Breast epithelium (tissue), 4 donors: ENCODE data around the gene TDG. TPM values are rescaled to one million over a fixed set of nuclear protein-coding genes. Genes with fewer than 3 reads are reported as not detected.

Experiments used
- DNase-seq, 2 donors: peaks; one replicate each; pipeline ENCODE4 v3.0.0-alpha.2; 2019; ENCODE audit warnings: low spot score in 2 of 2
- H3K27ac ChIP-seq, 2 donors: fragments of 200-600 bp; sonication (generic) in 1 of 2; one replicate each; pipeline ENCODE4 v1.5.1; 2016 to 2019; ENCODE audit warnings: mild to moderate bottlenecking in 1 of 2
- H3K27me3 ChIP-seq, 2 donors: fragments of 200-600 bp; sonication (generic) in 1 of 2; one replicate each; pipeline versions ENCODE4 v1.5.1 to v1.6.0; 2017 to 2019; ENCODE audit warnings: control low read depth in 1 of 2, mild to moderate bottlenecking in 1 of 2
- H3K36me3 ChIP-seq: fragments of 200-600 bp; one replicate; pipeline ENCODE4 v1.5.1; 2019
- H3K4me1 ChIP-seq, 2 donors: fragments of 200-600 bp; sonication (generic); one replicate each; pipeline ENCODE4 v1.5.1; 2016 to 2019; ENCODE audit warnings: control low read depth in 1 of 2
- H3K4me3 ChIP-seq, 3 donors: fragments of 200-600 bp; sonication (generic); 1 replicate in 2 of 3; 2 replicates in 1 of 3; pipeline ENCODE4 v1.5.1; 2016 to 2019; ENCODE audit warnings: mild to moderate bottlenecking in 3 of 3, moderate library complexity in 2 of 3
- H3K9me3 ChIP-seq, 2 donors: fragments of 200-600 bp; sonication (generic) in 1 of 2; one replicate each; pipeline ENCODE4 v1.5.1; 2016 to 2019; ENCODE audit warnings: control low read depth in 1 of 2
- CTCF ChIP-seq, 3 donors: fragments of 450-650 bp; IDR thresholded peaks; one replicate each; pipeline ENCODE4 v1.5.1; 2016 to 2017; ENCODE audit warnings: antibody characterized with exemption in 3 of 3, mild to moderate bottlenecking in 3 of 3, moderate library complexity in 3 of 3
- POLR2A ChIP-seq: fragments of 450-650 bp; IDR thresholded peaks from one replicate; pipeline ENCODE4 v1.6.1; 2016; ENCODE audit warnings: antibody characterized with exemption, mild to moderate bottlenecking, moderate library complexity
- POLR2AphosphoS5 ChIP-seq, 3 donors: sonication (generic); formaldehyde crosslinking; IDR thresholded peaks; one replicate each; pipeline ENCODE4 v1.6.1; 2017; ENCODE audit warnings: antibody characterized with exemption in 3 of 3
- intact Hi-C: fragments of 100-400 bp; cut with DNase I; formaldehyde crosslinking; loops from one replicate; pipeline ENCODE4 v1.15.1; 2023; ENCODE audit warnings: low total_unique reads
- total RNA-seq, 3 donors: library from RNA; depleted of rRNA; stranded (reverse); fragments of >200 nt; gene quantifications; one replicate each; pipeline ENCODE4 v1.1.0, GENCODE V29; 2016

Gene TDG
- total RNA-seq, 3 donors from 2014 or later, result 14.4 to 37.5 (median 29.8) TPM

GRCh38 chr12:103933237-103933636 lies 32.4 kb upstream of the TDG start:
- Histone ChIP-seq H3K36me3 (no peaks in the 10 kb centered on the region), H3K4me3 (peak overlapping the region in 1 of 3 donors; percentile 84), H3K27me3 (no peaks in the 10 kb centered on the region), H3K9me3 (no peaks in the 10 kb centered on the region), H3K4me1 (peaks cover 7 to 8% of the 10 kb centered on the region in 2 donors), H3K27ac (peak overlapping the region in 1 of 2 donors; percentile 37)
- DNase-seq, result no peak
- TF ChIP-seq CTCF (IDR thresholded peaks at IDR 0.05) (no peak), POLR2A (no peak), POLR2AphosphoS5 (IDR thresholded peaks at IDR 0.05) (no peak)
- intact Hi-C loops, result no loop called here

DNA sequence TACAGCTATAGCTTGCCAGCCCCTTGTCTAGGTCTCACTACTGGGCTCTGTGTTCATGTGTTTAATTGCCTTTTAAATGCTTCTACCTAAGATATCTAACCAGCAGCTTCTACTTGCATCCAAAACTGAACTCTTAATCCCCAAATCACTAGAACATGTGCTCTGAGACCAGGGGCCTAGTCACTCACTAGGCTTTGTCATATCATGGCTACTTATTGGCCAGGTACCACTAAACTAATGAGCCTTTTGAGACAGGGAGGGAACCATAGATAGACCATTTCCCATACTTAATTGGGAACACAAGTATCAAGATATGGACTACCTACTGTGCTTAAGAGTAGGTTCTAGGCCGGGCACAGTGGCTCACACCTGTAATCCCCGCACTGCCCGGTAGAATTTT lies 29.0 kb upstream of the TDG start:
- DNase-seq, result no peak
- Histone ChIP-seq H3K4me1 (peaks cover 7 to 8% of the 10 kb centered on the region in 2 donors), H3K4me3 (no peak overlapping the region), H3K27me3 (no peaks in the 10 kb centered on the region), H3K27ac (no peak overlapping the region), H3K9me3 (no peaks in the 10 kb centered on the region), H3K36me3 (peaks cover 4% of the 10 kb centered on the region)
- intact Hi-C loops, result no loop called here
- TF ChIP-seq POLR2AphosphoS5 (IDR thresholded peaks at IDR 0.05), result no peak

- H3K9me3 ChIP-seq, result no peaks in the 10 kb centered on the region
- no peaks in the 10 kb centered on the region for H3K27me3 ChIP-seq
- no peak overlapping the region for H3K27ac ChIP-seq
- no peak for TF ChIP-seq POLR2AphosphoS5 (IDR thresholded peaks at IDR 0.05)
- no peak for TF ChIP-seq CTCF (IDR thresholded peaks at IDR 0.05)
- TF ChIP-seq POLR2A, result no peak
- H3K4me1 ChIP-seq, result no peaks in the 10 kb centered on the region
- intact Hi-C loops, result no loop called here
- DNase-seq, result no peak
- H3K4me3 ChIP-seq, result no peak overlapping the region
- peaks cover 19% of the 10 kb centered on the region for H3K36me3 ChIP-seq
Measured at GRCh38 chr12:103944964-103945363, 20.7 kb upstream of the TDG start.

- H3K4me3 ChIP-seq, result no peak overlapping the region
- no peaks in the 10 kb centered on the region for H3K9me3 ChIP-seq
- TF ChIP-seq POLR2AphosphoS5 (IDR thresholded peaks at IDR 0.05), result no peak
- no peaks in the 10 kb centered on the region for H3K4me1 ChIP-seq
- H3K36me3 ChIP-seq, result peaks cover 11% of the 10 kb centered on the region
- intact Hi-C loops, result no loop called here
- H3K27ac ChIP-seq, result no peak overlapping the region
- no peak for DNase-seq
- H3K27me3 ChIP-seq, result no peaks in the 10 kb centered on the region
Measured at GRCh38 chr12:103947871-103948555, 17.7 kb upstream of the TDG start.

DNA sequence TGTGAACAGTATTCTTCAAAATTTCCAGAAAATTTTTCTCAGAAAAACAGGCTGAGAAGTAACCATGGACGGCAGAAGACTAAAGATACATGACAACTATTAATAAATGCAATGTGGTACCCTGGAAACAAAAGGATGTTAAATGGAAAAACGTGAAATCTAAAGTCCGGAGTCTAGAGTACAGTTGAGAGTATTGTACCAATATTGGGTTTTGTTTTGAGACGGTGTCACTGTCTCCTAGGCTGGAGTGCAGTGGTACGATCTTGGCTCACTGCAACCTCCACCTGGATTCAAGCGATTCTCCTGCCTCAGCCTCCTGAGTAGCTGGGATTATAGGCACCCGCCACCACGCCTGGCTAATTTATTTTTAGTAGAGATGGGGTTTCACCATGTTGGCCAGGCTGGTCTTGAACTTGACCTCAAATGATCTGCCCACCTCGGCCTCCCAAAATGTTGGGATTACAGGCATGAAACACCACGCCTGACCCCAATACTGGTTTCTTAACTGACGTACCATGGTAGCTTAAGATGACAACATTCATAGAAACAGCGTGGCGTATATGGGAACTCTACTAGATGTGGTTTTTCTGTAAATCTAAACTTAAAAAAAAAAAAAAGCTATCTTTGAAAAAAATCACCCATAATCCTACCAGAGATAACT lies 16.8 kb upstream of the TDG start:
- no peaks in the 10 kb centered on the region for H3K27me3 ChIP-seq
- intact Hi-C loops, result no loop called here
- peaks cover 11% of the 10 kb centered on the region for H3K36me3 ChIP-seq
- H3K4me3 ChIP-seq, result no peak overlapping the region
- no peak for DNase-seq
- no peaks in the 10 kb centered on the region for H3K4me1 ChIP-seq
- no peaks in the 10 kb centered on the region for H3K9me3 ChIP-seq
- H3K27ac ChIP-seq, result no peak overlapping the region
- no peak for TF ChIP-seq POLR2A
- no peak for TF ChIP-seq CTCF (IDR thresholded peaks at IDR 0.05)
- TF ChIP-seq POLR2AphosphoS5 (IDR thresholded peaks at IDR 0.05), result no peak

DNA sequence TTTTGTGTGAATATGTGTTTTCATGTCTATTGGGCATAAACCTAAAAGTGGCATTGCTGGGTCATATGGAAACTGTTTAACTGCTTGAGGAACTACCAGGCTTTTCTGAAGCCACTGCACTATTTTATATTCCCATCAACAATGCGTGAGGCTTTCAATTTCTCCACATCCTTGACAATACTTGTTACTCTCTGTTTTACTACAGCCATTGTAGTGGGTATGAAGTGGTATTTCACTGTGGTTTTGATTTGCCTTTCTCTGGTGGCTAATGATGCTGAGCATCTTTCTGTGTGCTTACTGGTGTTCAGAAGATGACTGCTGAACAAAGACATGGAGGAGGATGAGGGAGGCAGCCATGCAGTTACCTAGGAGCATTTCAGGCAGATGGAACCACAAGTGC lies 13.2 kb upstream of the TDG start:
- H3K4me1 ChIP-seq, result peaks cover 4 to 12% of the 10 kb centered on the region in 2 donors
- H3K27me3 ChIP-seq, result no peaks in the 10 kb centered on the region
- no peaks in the 10 kb centered on the region for H3K36me3 ChIP-seq
- H3K27ac ChIP-seq, result no peak overlapping the region
- TF ChIP-seq CTCF (IDR thresholded peaks at IDR 0.05) (no peak), POLR2AphosphoS5 (IDR thresholded peaks at IDR 0.05) (no peak), POLR2A (no peak)
- intact Hi-C loops, result no loop called here
- DNase-seq, result no peak
- H3K9me3 ChIP-seq, result no peaks in the 10 kb centered on the region
- no peak overlapping the region for H3K4me3 ChIP-seq
